GM18951 (cell line): Measurements from ENCODE around the gene TMEM200C.

Source experiments
- POLR2A ChIP-seq: IDR thresholded peaks from 4 replicates; pipeline ENCODE4 v1.6.1; 2011; ENCODE audit warnings: mild to moderate bottlenecking; ENCODE audit not compliant: insufficient read length, insufficient read depth; ENCODE audit errors: extremely low read depth
- in situ Hi-C: fragments of 300-500 bp; cut with MboI; formaldehyde crosslinking; loops from one replicate; pipeline ENCODE4 v1.12.0; 2022; ENCODE audit warnings: low sequenced_read_pairs, mixed read lengths, inconsistent platforms; ENCODE audit not compliant: unreplicated experiment

TMEM200C gene

DNA sequence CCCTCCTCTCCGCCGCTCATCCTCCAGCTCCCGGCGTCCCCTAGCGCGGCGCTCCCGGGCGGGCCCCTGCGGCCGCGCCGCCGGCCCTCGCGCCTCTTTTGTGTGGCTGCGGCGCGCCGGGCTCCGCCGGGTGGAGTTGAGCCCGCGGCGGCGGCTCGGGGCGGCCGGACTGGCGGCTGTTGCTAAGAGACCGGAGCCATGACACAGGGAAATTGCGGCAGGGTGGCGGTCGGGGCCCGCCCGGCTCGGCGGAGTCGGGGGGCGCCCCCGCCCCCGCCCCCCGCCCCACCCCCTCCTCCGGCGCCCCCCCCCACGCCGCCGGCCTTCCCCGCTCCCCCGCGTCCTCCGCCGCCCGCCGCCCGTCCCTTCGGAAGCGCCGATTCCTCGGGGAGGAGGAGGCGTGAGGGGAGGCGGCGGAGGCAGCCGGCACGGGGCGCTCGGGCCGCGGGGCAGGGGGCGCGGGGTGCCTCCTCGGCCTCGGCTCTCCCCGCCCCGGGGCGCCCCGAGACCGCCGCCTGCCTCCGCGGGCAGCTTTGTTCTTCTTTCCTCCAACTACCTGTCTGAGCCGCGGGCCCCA, at the start of gene TMEM200C:
Gene TMEM200C, minus strand, starts transcription at position 224 of the 577 bp plus-strand sequence. CDS start 3,459 bp downstream, outside the sequence.
- in situ Hi-C loops = no loop called here
- no peak for TF ChIP-seq POLR2A

DNA sequence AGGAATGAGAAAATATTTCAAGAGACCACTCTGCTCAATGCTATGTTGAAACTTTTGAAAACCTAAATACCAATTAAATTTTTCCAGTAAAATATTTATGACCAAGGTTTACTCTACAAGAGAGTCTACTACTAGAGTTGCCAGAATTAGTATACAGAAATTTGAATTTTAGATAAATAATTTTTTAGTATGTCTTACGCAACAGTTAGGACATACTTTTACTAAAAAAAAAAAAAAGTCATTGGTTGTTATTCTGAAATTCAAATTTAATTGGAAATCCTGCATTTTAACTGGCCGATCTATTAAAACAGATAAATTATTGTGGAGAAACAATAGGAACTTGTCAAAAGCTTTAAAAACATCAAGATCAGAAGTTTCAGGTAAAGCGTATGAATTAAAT, 49.1 kb upstream of the TMEM200C start:
- no peak for TF ChIP-seq POLR2A
- in situ Hi-C loops = no loop called here

DNA sequence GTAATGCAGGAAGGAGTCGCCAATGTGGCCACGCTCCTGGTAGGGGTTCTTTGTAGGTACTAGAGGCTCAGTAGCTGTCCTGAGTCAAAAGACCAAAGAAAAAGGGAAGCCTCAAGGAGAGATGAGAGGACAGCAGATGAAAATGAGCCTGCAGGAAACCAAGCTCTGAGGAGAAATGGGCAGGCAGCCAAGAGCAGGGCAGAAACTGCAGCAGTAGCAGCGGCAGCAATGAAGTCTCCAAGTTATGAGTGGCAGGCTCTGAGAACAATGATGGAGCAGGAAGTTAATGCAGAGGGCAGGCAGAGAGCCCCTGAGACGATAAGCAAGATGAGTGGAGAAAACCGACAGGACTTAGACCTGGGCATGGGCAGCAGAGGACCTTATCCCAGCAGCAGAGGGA, 48.2 kb upstream of the TMEM200C start:
- in situ Hi-C loops = no loop called here
- no peak for TF ChIP-seq POLR2A

DNA sequence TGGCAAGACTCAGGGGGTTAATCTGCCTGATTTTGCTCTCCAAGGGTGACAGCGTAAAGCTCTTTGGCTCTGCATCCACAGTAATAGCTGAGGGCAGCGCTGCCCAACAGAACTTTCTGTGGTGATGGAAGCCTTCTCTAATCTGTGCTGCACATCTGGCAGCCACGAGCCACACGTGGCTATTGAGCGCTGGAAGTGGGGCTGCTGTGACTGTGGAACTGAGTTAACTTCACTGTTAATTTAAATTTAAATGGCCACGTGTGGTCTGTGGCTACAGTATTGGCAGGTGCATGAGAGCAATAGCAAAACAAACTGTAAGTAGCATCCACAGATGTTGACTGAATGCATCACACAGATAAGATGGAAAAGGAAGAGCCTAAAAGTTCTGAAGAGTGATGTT, 47.3 kb upstream of the TMEM200C start:
- no peak for TF ChIP-seq POLR2A
- in situ Hi-C loops = no loop called here

DNA sequence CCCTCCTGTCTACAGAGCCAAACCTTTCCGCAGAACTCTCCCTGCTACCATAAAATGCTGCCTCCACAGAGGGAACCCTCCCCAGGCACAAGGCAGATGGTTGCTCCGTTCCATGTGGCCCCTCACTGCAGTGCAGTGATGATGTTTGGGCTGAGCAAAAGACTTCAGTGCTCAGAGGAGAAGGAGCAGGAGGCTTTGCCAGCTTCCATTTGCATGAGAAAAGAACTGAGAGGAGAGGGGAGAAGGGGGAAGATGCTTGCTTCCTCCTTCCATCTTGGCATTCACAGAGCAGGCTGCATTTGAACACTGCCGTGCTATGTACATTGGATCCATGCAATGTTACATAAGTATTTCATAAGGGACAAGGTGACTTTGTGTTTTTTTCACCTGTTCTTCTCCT, 46.6 kb upstream of the TMEM200C start:
- TF ChIP-seq POLR2A = no peak
- in situ Hi-C loops = no loop called here

DNA sequence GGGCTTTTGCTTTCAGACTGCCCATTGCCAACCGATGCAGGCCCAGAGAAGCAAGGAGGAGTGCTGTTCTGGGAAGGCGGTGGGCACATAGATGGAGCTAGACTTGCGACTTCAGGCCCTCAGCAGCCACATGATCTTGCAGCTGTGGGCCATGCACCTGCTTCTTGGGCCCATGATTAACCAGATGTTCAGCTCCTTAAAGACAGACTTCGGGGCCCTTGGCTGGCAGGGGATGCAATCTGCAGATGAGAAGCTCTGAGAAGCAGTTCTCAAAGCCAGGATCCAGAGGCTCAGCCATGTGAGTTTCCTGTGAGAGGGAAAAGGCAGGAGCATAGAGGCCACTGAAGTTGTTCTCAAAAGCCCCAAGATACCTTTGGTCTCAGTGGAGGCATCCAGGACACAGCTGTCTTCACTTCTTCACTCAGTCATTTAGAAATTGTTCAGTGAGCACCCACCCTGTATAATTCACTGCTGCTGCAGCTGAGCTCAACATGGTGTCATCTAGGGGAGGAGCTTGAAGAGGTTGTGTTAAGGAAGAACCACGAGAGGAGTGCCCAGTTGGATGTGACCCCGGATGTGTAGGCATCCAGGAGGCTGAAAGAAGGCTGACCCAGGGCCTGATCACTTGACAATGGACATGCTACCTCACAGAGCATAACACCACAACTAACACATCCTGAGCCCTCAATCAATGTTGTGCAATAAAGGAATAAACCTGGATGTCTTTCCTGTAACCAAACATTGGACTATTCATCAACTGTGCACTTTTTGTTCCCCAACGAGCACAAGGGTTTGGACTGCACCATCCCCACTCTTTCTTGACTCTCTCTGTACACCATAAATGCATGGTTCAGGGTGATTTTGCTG, 44.7 kb upstream of the TMEM200C start:
- TF ChIP-seq POLR2A = no peak

DNA sequence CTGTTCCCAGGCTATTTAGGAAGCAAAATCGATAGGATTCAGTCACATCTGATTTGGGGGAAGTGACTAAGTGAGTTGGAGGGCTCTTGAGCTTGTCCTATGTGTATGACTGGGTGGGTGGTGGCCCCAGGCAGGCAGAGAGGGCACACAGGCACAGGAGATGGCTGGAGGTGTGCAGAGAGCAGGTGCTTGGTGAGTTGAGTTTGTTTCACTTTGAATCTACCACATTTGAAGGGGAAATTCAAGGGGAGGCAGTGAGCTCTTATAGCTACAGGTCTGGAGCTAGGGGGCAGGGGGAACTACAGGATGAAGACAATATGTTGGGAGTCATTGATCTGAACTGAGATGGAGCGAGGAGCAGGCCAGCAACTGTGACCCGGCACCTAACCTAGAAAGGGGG, 42.5 kb upstream of the TMEM200C start:
- no peak for TF ChIP-seq POLR2A
- in situ Hi-C loops = no loop called here

More for the DNA sequence above, 44.7 kb upstream of the TMEM200C start:
- in situ Hi-C loops = no loop called here

DNA sequence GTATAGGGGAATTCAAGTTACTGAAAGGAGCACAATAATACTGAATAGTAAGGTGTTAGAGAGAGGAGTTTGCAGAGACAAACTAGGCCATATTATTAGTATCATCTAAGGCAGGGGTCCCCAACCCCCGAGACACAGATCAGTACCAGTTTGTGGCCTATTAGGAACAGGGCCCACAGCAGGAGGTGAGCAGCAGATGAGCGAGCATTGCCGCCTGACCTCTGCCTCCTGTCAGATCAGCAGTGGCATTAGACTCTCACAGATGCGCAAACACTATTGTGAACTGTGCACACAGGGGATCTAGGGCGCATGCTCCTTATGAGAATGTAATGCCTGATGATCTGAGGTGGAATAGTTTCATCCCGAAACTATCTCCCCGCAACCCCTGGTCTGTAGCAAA, 41.8 kb upstream of the TMEM200C start:
- in situ Hi-C loops = no loop called here
- TF ChIP-seq POLR2A = no peak

DNA sequence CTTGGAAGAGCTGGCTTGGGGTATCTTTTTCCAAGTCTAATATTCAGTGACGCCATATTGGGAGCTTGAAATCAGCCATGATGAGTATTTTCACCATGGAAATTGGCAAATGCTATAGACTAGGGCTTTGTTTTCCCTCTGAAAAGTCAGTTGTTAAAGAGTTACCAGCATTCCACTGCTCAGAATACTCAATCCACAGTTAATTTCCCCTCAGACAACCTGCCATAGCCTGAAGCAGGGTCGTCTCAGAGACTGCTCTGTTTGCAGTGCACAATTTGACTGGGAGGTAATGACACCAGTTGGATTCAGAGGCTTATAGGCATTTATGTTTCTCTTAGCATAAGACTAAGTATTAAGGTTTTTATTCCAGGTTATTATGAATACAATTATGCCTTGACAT, 35.5 kb upstream of the TMEM200C start:
- in situ Hi-C loops = no loop called here
- no peak for TF ChIP-seq POLR2A

DNA sequence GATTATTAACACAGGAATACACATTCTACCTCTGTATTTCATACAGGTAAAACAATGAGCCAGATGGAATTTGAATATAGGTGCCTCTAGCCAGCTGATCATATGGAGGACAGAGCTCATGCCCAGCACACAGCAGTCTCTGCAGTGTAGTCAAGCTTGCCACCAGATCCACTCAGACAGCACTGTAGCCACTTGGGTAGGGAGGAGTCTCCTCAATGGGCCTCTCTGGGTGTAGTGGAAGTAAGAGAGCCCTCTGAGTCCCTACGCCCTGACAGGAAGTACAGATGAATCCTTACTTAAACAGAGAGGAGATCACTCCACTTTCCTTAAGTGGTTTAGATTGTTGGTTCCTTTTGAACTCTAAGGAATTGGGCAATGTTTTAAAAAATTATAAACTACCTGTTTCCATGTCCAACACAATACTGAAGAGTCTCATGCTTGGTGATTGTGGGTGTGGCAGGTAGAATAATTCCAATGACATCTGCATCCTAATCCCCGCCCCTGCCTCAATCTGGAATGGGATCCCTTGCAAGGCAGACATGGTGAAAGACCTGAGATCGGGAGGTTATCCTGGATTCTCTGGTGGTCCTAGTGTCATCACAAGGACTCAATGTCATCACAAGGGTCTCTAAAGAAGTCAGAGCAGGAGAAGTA, 23.0 kb upstream of the TMEM200C start:
- no peak for TF ChIP-seq POLR2A
- in situ Hi-C loops = no loop called here

DNA sequence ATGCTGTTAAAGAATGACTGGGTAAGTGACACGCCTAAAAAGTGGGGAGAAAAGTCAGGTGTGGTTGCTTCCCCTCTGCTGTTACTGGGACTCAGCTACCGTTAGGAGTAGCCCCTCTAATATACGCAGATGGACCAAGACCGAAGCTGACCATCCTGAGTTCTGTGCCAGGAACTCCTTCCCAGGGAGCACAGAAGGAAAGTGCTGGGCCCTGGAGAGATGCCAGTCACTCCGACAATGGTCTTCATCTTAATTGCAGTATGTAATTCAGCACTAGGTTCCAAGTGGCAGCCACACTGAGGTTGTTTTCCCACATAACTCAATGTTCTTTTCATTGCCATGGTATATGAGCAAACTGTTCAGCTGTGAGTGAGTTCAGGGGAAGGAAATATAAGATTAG, 19.6 kb upstream of the TMEM200C start:
- TF ChIP-seq POLR2A = no peak
- in situ Hi-C loops = no loop called here

DNA sequence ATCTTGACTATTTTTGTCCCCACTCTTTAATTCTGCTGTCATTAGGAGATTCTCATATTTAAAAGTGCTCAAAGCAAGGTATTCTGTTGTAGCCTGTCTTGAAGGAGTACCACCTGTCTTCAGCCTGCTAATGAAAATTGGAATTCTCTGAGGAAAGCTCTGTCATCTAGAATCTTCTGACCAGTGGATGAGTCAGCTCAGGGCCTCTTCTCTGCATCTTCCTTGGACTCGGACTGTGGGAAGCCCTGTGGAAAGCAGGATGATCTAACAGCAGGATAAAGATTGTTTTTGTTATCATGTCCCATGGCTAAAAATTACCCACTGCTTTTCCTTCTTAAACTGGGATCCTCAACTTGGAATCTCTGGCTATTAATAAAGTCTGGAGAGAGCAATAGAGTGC, 18.7 kb upstream of the TMEM200C start:
- no peak for TF ChIP-seq POLR2A

DNA sequence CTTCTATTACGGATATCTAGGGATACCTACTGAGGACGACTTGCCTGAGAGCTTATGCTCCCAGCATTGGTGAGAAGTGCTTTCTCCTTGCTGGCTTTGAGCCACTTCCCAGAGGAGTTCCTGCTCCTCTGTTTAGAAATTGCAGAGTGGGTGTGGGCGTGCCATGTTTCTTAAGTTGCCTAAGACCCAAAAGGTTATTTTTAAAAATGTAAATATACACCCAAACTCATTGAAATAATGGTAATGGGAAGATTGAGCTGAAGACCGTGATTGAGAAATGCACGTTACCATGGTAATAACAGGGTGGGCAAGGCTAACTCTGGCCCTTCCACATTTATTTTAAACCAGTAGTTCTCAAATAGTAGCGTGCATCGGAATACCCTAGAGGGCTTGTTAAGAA, 17.2 kb upstream of the TMEM200C start:
- no peak for TF ChIP-seq POLR2A
- in situ Hi-C loops = no loop called here

More for the DNA sequence above, 18.7 kb upstream of the TMEM200C start:
- in situ Hi-C loops = no loop called here

DNA sequence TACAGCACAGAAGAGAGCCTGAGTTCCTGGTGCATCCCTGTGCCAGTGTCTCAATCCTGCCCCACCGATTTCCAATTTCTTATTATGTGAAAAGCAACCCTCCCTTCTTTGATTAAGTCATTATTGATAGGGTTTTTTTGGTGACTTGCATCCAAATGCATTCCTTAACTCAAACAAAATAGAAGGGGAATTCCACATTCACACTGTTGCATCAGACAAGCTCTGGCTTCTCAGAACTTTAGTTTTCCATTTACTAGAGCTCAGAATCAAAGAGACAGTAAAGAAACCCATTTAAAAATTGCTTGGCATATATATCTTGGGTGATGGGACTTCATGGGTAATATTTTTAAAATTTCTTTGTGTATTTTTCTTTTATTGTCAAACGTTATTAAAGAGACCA, 13.8 kb upstream of the TMEM200C start:
- in situ Hi-C loops = no loop called here
- no peak for TF ChIP-seq POLR2A
